ENCODE data around the gene LRCH3.

LRCH3 gene

GRCh38 chr3:197750858-197751737 is 40.0 kb upstream of the LRCH3 start:
- no peak overlapping the region for H3K18ac ChIP-seq (ENCODE audit: low read length)
- H3K4me1 ChIP-seq (ENCODE audit: control insufficient read depth in 1 of 2, insufficient read depth in 2 of 2, low read length in 2 of 2): peaks cover 4 to 6% of the 10 kb centered on the region in 2 experiments
- peaks cover 5% of the 10 kb centered on the region for H3K79me2 ChIP-seq (ENCODE audit: control insufficient read depth, insufficient read depth, low read length, poor library complexity)
- no peaks in the 10 kb centered on the region for H3K36me3 ChIP-seq (ENCODE audit: control insufficient read depth in 1 of 2, insufficient read depth in 2 of 2, low read length in 2 of 2)
- H3K23ac ChIP-seq (ENCODE audit: low read length): no peak overlapping the region
- H3K14ac ChIP-seq (ENCODE audit: low read length): no peak overlapping the region
- no peak overlapping the region for H4K12ac ChIP-seq (ENCODE audit: low read depth, low read length)
- H3K79me1 ChIP-seq (ENCODE audit: low read length): peaks cover 7% of the 10 kb centered on the region
- peak overlapping the region; percentile 34 for H3K4ac ChIP-seq (ENCODE audit: low read depth, low read length)
- no peaks in the 10 kb centered on the region for H3K27me3 ChIP-seq (ENCODE audit: insufficient read depth, low read length)
- H3K9ac ChIP-seq (ENCODE audit: low read length): peak overlapping the region; percentile 70
- no peak overlapping the region for H2AFZ ChIP-seq (ENCODE audit: insufficient read depth, low read length, poor library complexity)
- H4K8ac ChIP-seq (ENCODE audit: low read depth, low read length): no peak overlapping the region
- no peak overlapping the region for H2AK5ac ChIP-seq (ENCODE audit: low read length)
- no CpG with 5 or more reads among the region's 36 CpGs for WGBS (ENCODE audit: extremely low coverage, insufficient coverage, insufficient read length)
- no peak overlapping the region for H2BK12ac ChIP-seq (ENCODE audit: low read length)
- H3K4me2 ChIP-seq (ENCODE audit: low read length): peak overlapping the region; percentile 83
- no peak overlapping the region for H2BK5ac ChIP-seq (ENCODE audit: low read depth, low read length, poor library complexity)
- no peak overlapping the region for H4K91ac ChIP-seq (ENCODE audit: low read depth, low read length)
- peak overlapping the region; percentile 87 for H3K4me3 ChIP-seq (ENCODE audit: low read depth, low read length)
- DNase-seq: peak; percentile 34 to 45
- H3K9me3 ChIP-seq (ENCODE audit: insufficient read depth, low read depth, low read length): no peaks in the 10 kb centered on the region
- no peak overlapping the region for H2BK120ac ChIP-seq (ENCODE audit: insufficient read depth, low read length, poor library complexity)
- H3K27ac ChIP-seq (ENCODE audit: low read depth, low read length): no peak overlapping the region

- H3K4me3 ChIP-seq (ENCODE audit: low read depth, low read length): no peak overlapping the region
- no peak overlapping the region for H4K12ac ChIP-seq (ENCODE audit: low read depth, low read length)
- H4K8ac ChIP-seq (ENCODE audit: low read depth, low read length): no peak overlapping the region
- H4K91ac ChIP-seq (ENCODE audit: low read depth, low read length): no peak overlapping the region
- no CpG with 5 or more reads among the region's 5 CpGs for WGBS (ENCODE audit: extremely low coverage, insufficient coverage, insufficient read length)
- no peak overlapping the region for H2BK5ac ChIP-seq (ENCODE audit: low read depth, low read length, poor library complexity)
- H3K36me3 ChIP-seq (ENCODE audit: control insufficient read depth in 1 of 2, insufficient read depth in 2 of 2, low read length in 2 of 2): no peaks in the 10 kb centered on the region
- no peak overlapping the region for H3K23ac ChIP-seq (ENCODE audit: low read length)
- H3K14ac ChIP-seq (ENCODE audit: low read length): no peak overlapping the region
- no peaks in the 10 kb centered on the region for H3K9me3 ChIP-seq (ENCODE audit: insufficient read depth, low read depth, low read length)
- H3K4ac ChIP-seq (ENCODE audit: low read depth, low read length): no peak overlapping the region
- H2AFZ ChIP-seq (ENCODE audit: insufficient read depth, low read length, poor library complexity): no peak overlapping the region
- H3K27me3 ChIP-seq (ENCODE audit: insufficient read depth, low read length): no peaks in the 10 kb centered on the region
- H3K9ac ChIP-seq (ENCODE audit: low read length): no peak overlapping the region
- no peak overlapping the region for H3K18ac ChIP-seq (ENCODE audit: low read length)
- H2AK5ac ChIP-seq (ENCODE audit: low read length): no peak overlapping the region
- H3K4me1 ChIP-seq (ENCODE audit: control insufficient read depth in 1 of 2, insufficient read depth in 2 of 2, low read length in 2 of 2): peaks cover 4 to 6% of the 10 kb centered on the region in 2 experiments
- no peak overlapping the region for H2BK12ac ChIP-seq (ENCODE audit: low read length)
- no peak for DNase-seq
- H2BK120ac ChIP-seq (ENCODE audit: insufficient read depth, low read length, poor library complexity): no peak overlapping the region
- H3K27ac ChIP-seq (ENCODE audit: low read depth, low read length): no peak overlapping the region
- H3K79me2 ChIP-seq (ENCODE audit: control insufficient read depth, insufficient read depth, low read length, poor library complexity): peaks cover 5% of the 10 kb centered on the region
- H3K4me2 ChIP-seq (ENCODE audit: low read length): no peak overlapping the region
- peaks cover 7% of the 10 kb centered on the region for H3K79me1 ChIP-seq (ENCODE audit: low read length)
These were observed 38.9 kb upstream of the LRCH3 start for GRCh38 chr3:197752107-197752506.

DNA sequence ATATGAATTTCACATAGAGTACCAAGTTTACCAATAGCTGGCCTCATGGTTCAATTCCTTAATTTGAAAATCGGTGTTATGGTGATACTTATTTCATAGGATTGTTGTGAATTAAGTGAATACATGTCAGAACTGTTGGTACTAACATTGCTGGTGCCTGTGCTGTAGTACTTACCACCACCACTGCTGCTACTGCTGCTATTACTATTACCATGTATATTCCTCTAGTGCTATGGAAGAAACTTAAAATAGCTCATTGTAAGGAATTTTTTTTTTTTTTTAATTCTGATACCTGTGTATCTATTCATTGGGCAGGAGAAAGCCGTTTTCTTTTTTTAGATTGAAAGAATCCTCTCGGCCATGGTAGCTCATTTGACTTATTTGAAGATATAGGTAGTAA is 37.8 kb upstream of the LRCH3 start:
- no peak overlapping the region for H2AFZ ChIP-seq (ENCODE audit: insufficient read depth, low read length, poor library complexity)
- no peak overlapping the region for H3K9ac ChIP-seq (ENCODE audit: low read length)
- no peak overlapping the region for H3K18ac ChIP-seq (ENCODE audit: low read length)
- no peak overlapping the region for H4K12ac ChIP-seq (ENCODE audit: low read depth, low read length)
- no peak overlapping the region for H3K14ac ChIP-seq (ENCODE audit: low read length)
- H3K23ac ChIP-seq (ENCODE audit: low read length): no peak overlapping the region
- no peak for DNase-seq
- H3K4me1 ChIP-seq (ENCODE audit: control insufficient read depth in 1 of 2, insufficient read depth in 2 of 2, low read length in 2 of 2): peaks cover 4 to 6% of the 10 kb centered on the region in 2 experiments
- H4K8ac ChIP-seq (ENCODE audit: low read depth, low read length): no peak overlapping the region
- no peaks in the 10 kb centered on the region for H3K9me3 ChIP-seq (ENCODE audit: insufficient read depth, low read depth, low read length)
- peaks cover 7% of the 10 kb centered on the region for H3K79me1 ChIP-seq (ENCODE audit: low read length)
- no peak overlapping the region for H2BK5ac ChIP-seq (ENCODE audit: low read depth, low read length, poor library complexity)
- no peak overlapping the region for H3K4me3 ChIP-seq (ENCODE audit: low read depth, low read length)
- peaks cover 5% of the 10 kb centered on the region for H3K79me2 ChIP-seq (ENCODE audit: control insufficient read depth, insufficient read depth, low read length, poor library complexity)
- peaks cover 0 to 3% of the 10 kb centered on the region in 2 experiments for H3K36me3 ChIP-seq (ENCODE audit: control insufficient read depth in 1 of 2, insufficient read depth in 2 of 2, low read length in 2 of 2)
- H3K27me3 ChIP-seq (ENCODE audit: insufficient read depth, low read length): no peaks in the 10 kb centered on the region
- no peak overlapping the region for H3K4ac ChIP-seq (ENCODE audit: low read depth, low read length)
- WGBS (ENCODE audit: extremely low coverage, insufficient coverage, insufficient read length): no CpG with 5 or more reads among the region's 3 CpGs
- no peak overlapping the region for H2BK120ac ChIP-seq (ENCODE audit: insufficient read depth, low read length, poor library complexity)
- no peak overlapping the region for H2BK12ac ChIP-seq (ENCODE audit: low read length)
- H3K27ac ChIP-seq (ENCODE audit: low read depth, low read length): no peak overlapping the region
- no peak overlapping the region for H2AK5ac ChIP-seq (ENCODE audit: low read length)
- no peak overlapping the region for H3K4me2 ChIP-seq (ENCODE audit: low read length)
- no peak overlapping the region for H4K91ac ChIP-seq (ENCODE audit: low read depth, low read length)

- Histone ChIP-seq H3K9ac (ENCODE audit: low read length) (no peak overlapping the region), H3K4me3 (ENCODE audit: low read depth, low read length) (no peak overlapping the region), H3K4ac (ENCODE audit: low read depth, low read length) (no peak overlapping the region), H3K18ac (ENCODE audit: low read length) (no peak overlapping the region), H2BK120ac (ENCODE audit: insufficient read depth, low read length, poor library complexity) (no peak overlapping the region), H4K8ac (ENCODE audit: low read depth, low read length) (no peak overlapping the region), H2AK5ac (ENCODE audit: low read length) (no peak overlapping the region), H3K27me3 (ENCODE audit: insufficient read depth, low read length) (no peaks in the 10 kb centered on the region), H2AFZ (ENCODE audit: insufficient read depth, low read length, poor library complexity) (no peak overlapping the region), H4K12ac (ENCODE audit: low read depth, low read length) (no peak overlapping the region), H3K79me2 (ENCODE audit: control insufficient read depth, insufficient read depth, low read length, poor library complexity) (no peaks in the 10 kb centered on the region), H3K27ac (ENCODE audit: low read depth, low read length) (no peak overlapping the region), H3K4me1 (ENCODE audit: control insufficient read depth in 1 of 2, insufficient read depth in 2 of 2, low read length in 2 of 2) (no peaks in the 10 kb centered on the region), H3K23ac (ENCODE audit: low read length) (no peak overlapping the region), H4K91ac (ENCODE audit: low read depth, low read length) (no peak overlapping the region), H2BK5ac (ENCODE audit: low read depth, low read length, poor library complexity) (no peak overlapping the region), H3K14ac (ENCODE audit: low read length) (no peak overlapping the region), H2BK12ac (ENCODE audit: low read length) (no peak overlapping the region), H3K9me3 (ENCODE audit: insufficient read depth, low read depth, low read length) (no peaks in the 10 kb centered on the region), H3K36me3 (ENCODE audit: control insufficient read depth in 1 of 2, insufficient read depth in 2 of 2, low read length in 2 of 2) (peaks cover 0 to 3% of the 10 kb centered on the region in 2 experiments), H3K79me1 (ENCODE audit: low read length) (no peaks in the 10 kb centered on the region), H3K4me2 (ENCODE audit: low read length) (no peak overlapping the region)
- WGBS (ENCODE audit: extremely low coverage, insufficient coverage, insufficient read length): no CpG with 5 or more reads among the region's 3 CpGs
- DNase-seq: no peak
These were observed 34.4 kb upstream of the LRCH3 start for GRCh38 chr3:197756704-197757103.

Measured in trophoblast cell (in vitro differentiated cells and primary cell).